ENCODE results near the gene GLT6D1.

Gene GLT6D1

DNA sequence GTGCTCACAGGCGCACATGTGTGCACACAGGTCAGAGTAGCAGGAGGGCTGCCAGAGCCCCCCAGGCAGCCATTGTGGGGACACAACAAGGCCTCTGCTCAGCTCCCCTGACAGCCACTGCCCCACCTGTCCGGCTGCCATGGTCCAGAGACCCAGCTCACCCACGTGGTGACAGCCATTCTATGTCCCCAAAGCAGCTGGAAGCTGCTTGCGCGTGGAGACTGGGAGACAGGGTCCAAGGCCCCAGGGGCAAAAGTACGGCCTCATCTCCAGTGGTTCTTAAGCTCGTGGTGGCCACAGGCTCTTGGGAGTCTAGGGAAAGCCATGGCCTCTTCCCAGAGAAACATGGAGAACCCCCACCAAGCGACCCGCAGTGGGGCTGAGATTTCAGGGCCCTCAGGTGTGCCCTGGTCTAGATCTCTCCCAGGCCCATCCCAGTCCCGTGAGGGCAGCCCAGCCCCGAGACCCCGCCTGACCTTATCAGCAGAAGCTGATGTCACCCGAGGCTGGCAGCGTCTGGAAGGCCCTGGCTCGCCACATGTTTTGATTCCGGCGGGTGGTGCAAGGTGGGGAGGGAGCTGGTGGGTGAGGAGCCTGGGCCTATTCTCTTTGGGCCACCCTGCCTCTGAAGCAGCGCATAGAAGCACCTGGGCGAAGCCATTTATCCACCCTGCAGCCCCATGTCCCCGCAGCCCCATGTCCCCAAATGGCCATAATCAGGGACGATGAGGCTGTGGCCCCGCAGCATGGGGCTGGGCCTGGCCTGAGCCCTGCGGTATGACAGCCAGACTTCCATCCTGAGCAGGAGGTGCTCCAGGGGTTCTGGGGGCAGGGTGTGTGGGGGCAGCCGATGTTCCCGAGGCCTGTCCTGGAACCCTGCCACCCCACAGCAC, 31.7 kb downstream of the GLT6D1 start:
- no peak for DNase-seq

- DNase-seq, result no peak
Measured at GRCh38 chr9:135606885-135607259, 32.5 kb downstream of the GLT6D1 start.

GRCh38 chr9:135605238-135605781, 34.0 kb downstream of the GLT6D1 start:
- DNase-seq, result no peak

- peak; percentile 70 for DNase-seq
Measured at GRCh38 chr9:135604437-135605237, 34.7 kb downstream of the GLT6D1 start.

GRCh38 chr9:135602789-135603481, 36.4 kb downstream of the GLT6D1 start:
- peak; percentile 15 for DNase-seq

DNA sequence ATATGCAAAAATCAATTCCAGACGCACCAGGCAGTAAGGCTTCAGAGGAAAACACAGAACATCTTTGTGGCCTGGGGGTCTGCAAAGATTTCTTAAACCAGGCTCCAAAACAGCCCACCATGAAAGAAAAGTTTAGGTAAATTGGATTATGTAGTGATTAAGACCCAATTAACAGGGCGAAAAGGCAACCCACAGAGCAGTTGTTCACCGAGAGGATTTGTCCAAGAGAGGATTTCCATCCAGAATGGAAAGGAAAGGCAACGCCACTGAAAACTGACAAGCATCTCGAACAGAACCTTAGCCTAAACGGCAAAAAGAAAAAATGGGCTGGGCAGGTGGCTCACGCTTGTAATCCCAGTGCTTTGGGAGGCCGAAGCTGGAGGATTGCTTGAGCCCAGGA, 37.4 kb downstream of the GLT6D1 start:
- no peak for DNase-seq

DNA sequence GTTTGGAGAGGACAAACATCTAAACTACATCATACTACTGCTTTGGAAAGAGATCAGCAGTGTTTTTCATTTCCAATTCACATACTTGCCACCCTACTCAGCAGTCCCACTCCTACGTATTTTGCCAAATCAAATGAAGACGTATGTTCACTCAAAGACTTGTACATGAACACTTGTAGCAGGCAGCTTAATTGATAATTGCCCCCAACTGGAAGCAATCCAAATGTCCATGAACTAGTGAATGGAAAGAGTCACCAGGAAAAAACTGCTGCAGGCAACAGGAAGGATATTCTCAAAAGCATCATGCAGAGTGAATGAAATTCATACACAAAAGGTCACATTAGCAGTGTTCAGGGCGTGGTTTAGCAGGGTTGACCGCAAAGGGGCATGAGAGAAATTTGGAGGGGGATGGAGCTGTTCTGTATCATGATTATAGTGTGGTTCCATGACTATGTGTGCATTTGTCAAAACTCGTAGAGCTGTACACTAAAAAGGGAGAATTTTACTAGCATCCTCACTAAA, 39.0 kb downstream of the GLT6D1 start:
- no peak for DNase-seq

DNA sequence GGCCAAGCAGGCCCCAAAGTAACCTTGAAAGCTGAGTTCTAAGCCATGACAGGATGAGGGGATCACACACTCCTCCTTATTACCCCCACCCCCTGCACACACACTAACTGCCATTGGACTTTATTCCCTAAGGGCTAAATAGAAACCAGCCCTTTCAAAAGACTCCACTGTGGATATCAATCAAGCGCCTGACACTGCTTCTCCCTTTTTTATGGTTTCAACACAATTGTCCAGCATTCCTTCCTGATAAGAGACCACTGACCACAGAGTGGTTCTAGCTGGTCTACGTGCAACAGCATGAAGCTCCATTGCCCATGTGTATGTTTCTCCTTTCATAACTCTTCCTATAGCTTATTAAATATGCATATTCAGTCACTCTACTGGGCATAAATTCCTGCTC, 43.1 kb downstream of the GLT6D1 start:
- DNase-seq, result no peak

DNA sequence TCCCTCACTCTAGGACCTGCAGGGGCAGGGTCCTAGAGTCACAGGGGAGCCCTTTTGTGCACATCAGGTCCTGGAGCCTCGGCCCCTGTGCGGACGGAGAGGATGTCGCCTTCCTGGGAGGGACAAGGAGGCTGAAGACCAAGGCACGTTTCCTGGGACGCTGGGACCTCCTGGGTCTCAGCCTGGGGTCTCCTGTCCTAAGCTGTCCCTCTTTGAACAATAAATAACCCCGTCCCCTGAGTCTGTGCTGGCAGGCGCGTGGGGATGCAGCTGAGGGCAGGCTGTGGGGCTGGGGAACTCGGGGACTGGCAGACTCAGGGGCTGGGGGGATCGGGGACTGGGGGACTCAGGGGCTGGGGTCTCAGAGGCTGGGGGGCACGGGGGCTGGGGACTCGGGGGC, 46.7 kb downstream of the GLT6D1 start:
- no peak for DNase-seq

GRCh38 chr9:135592331-135592590, 47.1 kb downstream of the GLT6D1 start:
- no peak for DNase-seq

- no peak for DNase-seq
Measured at GRCh38 chr9:135591506-135592330, 47.6 kb downstream of the GLT6D1 start.

DNA sequence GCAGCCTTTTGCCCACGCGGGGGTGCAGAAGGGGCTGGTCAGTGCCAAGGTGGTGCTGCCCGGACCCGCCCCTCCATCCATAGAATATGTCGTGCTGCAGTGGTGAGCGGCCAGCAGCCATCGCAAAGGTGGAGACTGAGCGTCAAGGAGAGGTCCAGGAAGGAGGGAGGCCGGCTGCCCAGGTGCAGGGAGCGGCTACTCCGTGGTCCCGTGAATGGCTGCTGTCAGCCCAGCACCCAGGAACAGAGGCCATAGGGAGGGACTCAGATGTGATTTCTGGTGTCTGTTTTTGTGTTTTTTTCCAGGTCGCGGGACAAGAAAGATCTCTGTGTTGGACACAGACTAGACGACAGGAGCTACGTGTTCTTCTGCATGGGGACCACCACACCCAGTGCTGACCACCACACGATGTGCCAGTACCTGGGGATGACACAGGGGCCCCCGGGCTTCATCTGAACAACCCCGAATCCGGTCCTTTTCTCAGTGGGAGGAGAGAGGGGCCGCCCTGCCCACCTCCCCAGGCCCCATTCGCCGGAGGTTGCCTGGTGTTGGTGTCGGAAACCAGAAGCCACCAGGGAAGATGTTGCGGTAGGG, 48.8 kb downstream of the GLT6D1 start:
- no peak for DNase-seq

DNA sequence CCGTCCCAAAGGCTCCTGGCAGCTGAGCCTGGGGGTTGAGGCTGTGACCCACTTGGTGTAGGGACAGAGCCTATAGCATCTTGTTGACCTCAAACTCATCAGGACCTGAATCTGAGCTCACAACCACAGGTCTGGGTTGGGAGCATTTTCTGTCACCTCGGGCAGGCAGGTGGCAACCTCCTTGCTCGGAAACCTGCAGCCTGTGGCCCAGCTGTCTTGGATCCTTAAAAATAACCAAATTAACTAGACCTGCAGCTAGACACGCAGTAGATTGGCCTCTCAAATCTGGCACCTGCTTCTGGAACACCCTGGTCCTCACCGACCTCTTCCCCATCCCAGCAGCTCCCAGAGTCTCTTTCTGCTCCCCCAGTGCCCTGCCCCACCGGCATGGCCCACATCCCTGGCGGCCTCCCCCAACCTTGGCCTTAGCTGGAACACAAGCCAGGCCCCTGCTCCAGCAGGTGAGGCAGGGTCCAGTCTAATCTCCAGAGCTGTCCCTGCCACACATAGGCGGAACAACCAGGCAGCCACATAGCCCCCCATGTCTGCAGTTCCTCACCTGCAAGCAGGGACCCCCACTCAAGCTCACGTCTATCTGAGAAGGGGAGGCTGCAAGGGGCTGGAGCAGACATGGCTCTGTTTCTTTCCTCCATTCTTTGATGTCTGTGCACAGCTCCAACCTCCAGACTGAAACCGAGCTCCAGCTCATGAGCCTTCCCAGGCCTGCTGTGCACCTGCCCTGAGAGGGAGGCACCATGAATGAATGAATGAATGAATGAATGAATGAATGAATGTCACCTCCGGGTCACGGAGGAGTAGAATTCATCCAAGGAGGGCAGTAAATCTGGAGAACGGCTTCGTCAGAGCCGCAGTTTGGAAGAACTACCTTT, 49.5 kb downstream of the GLT6D1 start:
- no peak for DNase-seq

DNA sequence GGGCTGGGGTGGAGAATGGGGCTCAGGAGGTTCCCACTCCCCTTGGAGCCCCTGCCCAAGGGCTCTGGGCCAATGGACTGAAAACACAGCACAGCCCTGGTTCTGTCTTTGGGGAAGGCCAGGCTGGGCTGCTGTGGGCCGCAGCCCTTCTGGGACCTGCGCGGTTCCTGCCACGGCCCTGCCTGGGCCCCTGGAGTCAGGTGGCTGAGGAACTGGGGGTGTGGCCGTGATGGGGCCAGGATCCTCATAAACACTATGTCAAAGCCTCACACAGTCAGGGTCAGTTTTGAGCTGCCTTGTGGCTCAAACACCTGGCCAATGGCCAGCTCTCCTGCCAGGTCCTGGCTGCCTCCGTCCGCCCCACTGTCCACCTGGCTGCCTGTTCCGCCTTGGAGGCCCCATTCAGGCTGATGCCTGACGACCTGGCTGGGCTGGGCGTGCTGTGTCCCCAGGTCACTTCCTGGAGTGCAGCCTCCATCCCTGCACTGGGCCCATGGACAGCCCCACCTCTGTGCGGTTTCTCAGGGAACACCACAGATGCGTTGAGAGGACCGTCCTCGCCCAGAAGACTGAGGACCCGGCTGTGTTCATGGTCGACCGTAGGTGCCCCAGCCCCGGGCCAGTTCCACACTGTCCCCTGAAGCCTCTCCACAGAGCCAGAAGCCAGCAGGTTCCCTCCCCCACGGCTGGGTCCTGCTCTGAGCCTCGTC, 50.3 kb downstream of the GLT6D1 start:
- no peak for DNase-seq

- DNase-seq, result no peak
Measured at GRCh38 chr9:135588371-135588770, 51.0 kb downstream of the GLT6D1 start.

GRCh38 chr9:135587658-135588057, 51.7 kb downstream of the GLT6D1 start:
- DNase-seq, result no peak

DNA sequence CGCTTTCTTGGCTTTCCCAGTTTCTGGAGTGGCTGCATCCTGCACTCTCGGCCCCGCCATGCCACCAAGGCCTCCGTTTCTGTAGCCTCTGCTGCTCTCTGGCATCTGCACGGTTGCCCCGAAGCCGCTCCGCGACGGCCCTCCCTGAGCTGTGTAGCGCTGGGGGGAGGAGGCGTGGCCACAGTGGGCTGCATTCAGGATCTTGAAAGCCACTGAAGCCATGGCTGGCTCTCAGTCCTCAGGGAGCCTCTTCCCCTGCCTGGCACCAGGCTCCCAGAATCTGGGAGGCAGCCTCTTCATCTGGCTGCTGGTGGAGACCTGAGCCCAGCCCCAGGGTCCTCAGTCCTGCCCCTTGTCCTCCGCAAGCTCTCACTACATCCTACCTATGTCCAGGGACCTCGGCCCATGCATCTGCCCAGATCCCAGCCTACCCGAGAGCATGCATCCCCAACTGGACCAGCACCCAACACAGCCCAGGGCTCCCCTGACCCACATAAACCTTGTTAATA, 52.7 kb downstream of the GLT6D1 start:
- no peak for DNase-seq

GRCh38 chr9:135584934-135585333, 54.4 kb downstream of the GLT6D1 start:
- no peak for DNase-seq

GRCh38 chr9:135584371-135584770, 55.0 kb downstream of the GLT6D1 start:
- no peak for DNase-seq

DNA sequence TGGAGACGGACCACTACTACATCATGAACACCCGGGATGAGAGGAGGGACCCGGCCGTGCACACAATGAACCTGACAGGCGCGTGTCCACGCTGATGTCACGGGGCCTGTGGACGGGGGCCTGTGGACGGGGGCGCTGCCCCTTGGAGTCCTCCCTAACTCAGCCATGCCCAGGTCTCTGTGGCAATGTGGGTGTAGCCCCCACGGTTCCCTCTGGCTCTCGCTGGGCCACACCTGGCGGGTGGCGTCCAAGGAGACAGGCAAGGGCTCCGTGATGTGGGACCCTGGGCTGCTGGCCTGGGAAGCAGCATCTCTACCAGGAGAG, 55.7 kb downstream of the GLT6D1 start:
- no peak for DNase-seq
